HG03159 (cell line): Measurements from ENCODE around the gene PSMA5.
"Not testable (repeated sequence)": the region's sequence is repeated elsewhere in the genome, so short reads cannot be mapped to it uniquely, and the experiment has no call there.

ENCODE experiments used
- ATAC-seq: cut with Tn5 transposase; IDR thresholded peaks from one replicate; pipeline ENCODE4 v1.9.1; 2021; ENCODE audit warnings: mild to moderate bottlenecking, moderate library complexity; ENCODE audit not compliant: unreplicated experiment

Gene PSMA5

GRCh38 chr1:109393617-109394233, 32.5 kb downstream of the PSMA5 start:
- ATAC-seq: no peak

GRCh38 chr1:109392788-109393616, 33.2 kb downstream of the PSMA5 start:
- ATAC-seq: no peak

- ATAC-seq: no peak
Measured at GRCh38 chr1:109392037-109392787, 34.0 kb downstream of the PSMA5 start.

GRCh38 chr1:109391626-109392025, 34.6 kb downstream of the PSMA5 start:
- peak; percentile 71 for ATAC-seq

- ATAC-seq: no peak
Measured at GRCh38 chr1:109391157-109391556, 35.1 kb downstream of the PSMA5 start.

GRCh38 chr1:109389638-109390341, 36.5 kb downstream of the PSMA5 start:
- ATAC-seq: no peak

- no peak for ATAC-seq
Measured at GRCh38 chr1:109388884-109389637, 37.2 kb downstream of the PSMA5 start.

GRCh38 chr1:109388208-109388711, 38.0 kb downstream of the PSMA5 start:
- ATAC-seq: no peak

GRCh38 chr1:109386054-109386717, 40.1 kb downstream of the PSMA5 start:
- ATAC-seq: no peak

- no peak for ATAC-seq
Measured at GRCh38 chr1:109385417-109385816, 40.8 kb downstream of the PSMA5 start.

GRCh38 chr1:109383854-109384253, 42.4 kb downstream of the PSMA5 start:
- no peak for ATAC-seq

GRCh38 chr1:109383087-109383779, 43.0 kb downstream of the PSMA5 start:
- no peak for ATAC-seq

- ATAC-seq: no peak
Measured at GRCh38 chr1:109381573-109381972, 44.7 kb downstream of the PSMA5 start.

GRCh38 chr1:109379907-109380306, 46.3 kb downstream of the PSMA5 start:
- no peak for ATAC-seq

- no peak for ATAC-seq
Measured at GRCh38 chr1:109379422-109379821, 46.8 kb downstream of the PSMA5 start.

- no peak for ATAC-seq
Measured at GRCh38 chr1:109377698-109378097, 48.5 kb downstream of the PSMA5 start.

GRCh38 chr1:109373696-109374095, 52.6 kb downstream of the PSMA5 start:
- not testable (repeated sequence) for ATAC-seq

GRCh38 chr1:109373126-109373525, 53.1 kb downstream of the PSMA5 start:
- no peak for ATAC-seq

- ATAC-seq: no peak
Measured at GRCh38 chr1:109372281-109372680, 54.0 kb downstream of the PSMA5 start.
